OCI-LY3 (cell line): Measurements from ENCODE around the gene CXorf65.

ENCODE experiments used
- EZH2phosphoT487 ChIP-seq: fragments of 200-600 bp; shearing (Covaris generic); IDR thresholded peaks from 2 replicates; pipeline ENCODE4 v1.6.1; 2018; ENCODE audit warnings: antibody characterized with exemption, mixed run types, low read depth
- TF ChIP-seq, protein P1 (sequence below): fragments of 200-600, 300-600 bp; sonication (generic); IDR thresholded peaks from 2 replicates; pipeline ENCODE4 v1.5.1; 2014; ENCODE audit warnings: antibody characterized with exemption, low read length, low read depth

DNA sequence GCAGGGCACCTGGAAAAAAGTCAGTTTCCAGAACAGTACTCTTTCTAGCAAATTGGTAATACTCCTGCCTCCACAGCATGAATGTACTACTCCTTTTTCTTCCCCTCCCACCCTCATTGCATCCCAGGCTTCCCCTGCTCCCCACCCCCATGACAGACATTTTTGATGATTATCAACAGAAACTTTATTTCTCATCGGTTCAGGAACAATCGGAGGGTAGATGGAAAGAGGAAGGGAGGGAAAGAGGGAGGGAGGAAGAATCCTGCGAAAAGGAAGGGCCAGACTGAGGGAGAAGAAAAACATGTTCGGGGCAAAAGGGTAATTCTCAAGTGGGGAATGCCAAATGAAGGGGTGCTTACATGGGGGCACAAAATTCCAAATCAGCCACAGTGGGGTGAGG is 705 bp upstream of the CXorf65 start:
- TF ChIP-seq, protein P1, sequence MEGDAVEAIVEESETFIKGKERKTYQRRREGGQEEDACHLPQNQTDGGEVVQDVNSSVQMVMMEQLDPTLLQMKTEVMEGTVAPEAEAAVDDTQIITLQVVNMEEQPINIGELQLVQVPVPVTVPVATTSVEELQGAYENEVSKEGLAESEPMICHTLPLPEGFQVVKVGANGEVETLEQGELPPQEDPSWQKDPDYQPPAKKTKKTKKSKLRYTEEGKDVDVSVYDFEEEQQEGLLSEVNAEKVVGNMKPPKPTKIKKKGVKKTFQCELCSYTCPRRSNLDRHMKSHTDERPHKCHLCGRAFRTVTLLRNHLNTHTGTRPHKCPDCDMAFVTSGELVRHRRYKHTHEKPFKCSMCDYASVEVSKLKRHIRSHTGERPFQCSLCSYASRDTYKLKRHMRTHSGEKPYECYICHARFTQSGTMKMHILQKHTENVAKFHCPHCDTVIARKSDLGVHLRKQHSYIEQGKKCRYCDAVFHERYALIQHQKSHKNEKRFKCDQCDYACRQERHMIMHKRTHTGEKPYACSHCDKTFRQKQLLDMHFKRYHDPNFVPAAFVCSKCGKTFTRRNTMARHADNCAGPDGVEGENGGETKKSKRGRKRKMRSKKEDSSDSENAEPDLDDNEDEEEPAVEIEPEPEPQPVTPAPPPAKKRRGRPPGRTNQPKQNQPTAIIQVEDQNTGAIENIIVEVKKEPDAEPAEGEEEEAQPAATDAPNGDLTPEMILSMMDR, result no peak
- no peak for TF ChIP-seq EZH2phosphoT487
